K562 (cell line): ENCODE data around the gene ANKRD10. TPM values are rescaled to one million over a fixed set of nuclear protein-coding genes. Genes with fewer than 3 reads are reported as not detected.

ENCODE experiments used
- ATAC-seq: fragments of 200-7000 bp; cut with Tn5 transposase; 3 replicates; pipeline ENCODE4 v1.9.1; 2020; ENCODE audit warnings: moderate library complexity
- BruUV-seq: library from RNA; stranded (reverse); fragments of 400-500 nt; replicated peaks from 2 replicates; lab custom pipeline; 2021; lab: Mats Ljungman, UMichigan
- CTCF ChIA-PET: fragments of 300-600 bp; formaldehyde crosslinking; extraction: SDS; loops from one replicate; lab custom pipeline; 2021; ENCODE audit warnings: low intra/inter-chr PET ratio; lab: Yijun Ruan, JAX
- POLR2A ChIA-PET: fragments of 300-600, 350-650 bp; sonication (Branson Sonifier 250); formaldehyde crosslinking; extraction: SDS; loops from one replicate; lab custom pipeline; 2021; ENCODE audit warnings: antibody characterized with exemption, inconsistent platforms; lab: Yijun Ruan, JAX
- DNase-seq, 4 experiments: peaks; one replicate each; pipeline versions ENCODE4 v3.0.0 to v3.0.0-alpha.2; 2011 to 2018; ENCODE audit warnings: low spot score in 3 of 4, mixed read lengths in 3 of 4; ENCODE audit errors: extremely low read depth in 1 of 4
- FAIRE-seq: peaks from 2 replicates; lab custom pipeline; 2011; peaks lifted over from hg19 to GRCh38; lab: Jason Lieb, UNC
- H2AFZ ChIP-seq: 2 replicates; pipeline ENCODE4 v1.6.0; 2011; ENCODE audit warnings: low read depth, low read length, control low read depth, inconsistent platforms
- H3K27ac ChIP-seq: fragments of 200-600 bp; 3 replicates; pipeline ENCODE4 v1.8.0; 2011; ENCODE audit warnings: low read depth, mild to moderate bottlenecking, control low read depth, inconsistent platforms, low read length, moderate library complexity, mixed read lengths; ENCODE audit errors: extremely low read depth
- H3K27me3 ChIP-seq, 2 experiments: fragments of 300-600 bp in 1 of 2; 2 replicates in 1 of 2; 3 replicates in 1 of 2; pipeline versions ENCODE4 v1.6.0 to v1.8.0; 2011; ENCODE audit warnings: inconsistent platforms in 2 of 2, low read length in 2 of 2, mild to moderate bottlenecking in 1 of 2, mixed read lengths in 1 of 2, moderate library complexity in 1 of 2; ENCODE audit not compliant: control insufficient read depth in 2 of 2, insufficient read depth in 2 of 2
- H3K36me3 ChIP-seq: fragments of 300-600 bp; 3 replicates; pipeline ENCODE4 v1.8.0; 2011; ENCODE audit warnings: mild to moderate bottlenecking, low read length, inconsistent platforms; ENCODE audit not compliant: control insufficient read depth, insufficient read depth
- H3K4me1 ChIP-seq, 2 experiments: fragments of 200-600 bp in 1 of 2; replicated peaks in 1 of 2; 2 replicates in 1 of 2; 3 replicates in 1 of 2; pipeline versions ENCODE4 v1.5.1 to v1.8.0; 2011; ENCODE audit warnings: inconsistent platforms in 2 of 2, low read length in 2 of 2, mild to moderate bottlenecking in 1 of 2, mixed read lengths in 1 of 2, moderate library complexity in 1 of 2; ENCODE audit not compliant: control insufficient read depth in 2 of 2, insufficient read depth in 2 of 2
- H3K4me2 ChIP-seq: 2 replicates; pipeline ENCODE4 v1.6.1; 2011; ENCODE audit warnings: low read length, control low read depth, inconsistent platforms, mixed read lengths; ENCODE audit not compliant: insufficient read depth
- H3K4me3 ChIP-seq: fragments of 200-600 bp; sonication (generic), shearing (Covaris generic); 2 replicates; pipeline ENCODE4 v1.5.1; 2016; ENCODE audit warnings: control low read depth, inconsistent platforms
- H3K79me2 ChIP-seq: fragments of 200-600 bp; 3 replicates; pipeline ENCODE4 v1.8.0; 2011; ENCODE audit warnings: low read length, inconsistent platforms; ENCODE audit not compliant: control insufficient read depth, insufficient read depth
- H3K9ac ChIP-seq, 2 experiments: 2 replicates each; pipeline versions ENCODE4 v1.6.0 to v1.6.1; 2011; ENCODE audit warnings: low read depth in 2 of 2, low read length in 2 of 2, control low read depth in 1 of 2, inconsistent platforms in 1 of 2, mild to moderate bottlenecking in 1 of 2, mixed read lengths in 1 of 2; ENCODE audit not compliant: insufficient read depth in 1 of 2
- H3K9me1 ChIP-seq: one replicate; pipeline ENCODE4 v1.6.0; 2011; ENCODE audit warnings: inconsistent platforms, mild to moderate bottlenecking, low read length, moderate library complexity; ENCODE audit not compliant: control insufficient read depth, insufficient read depth
- H3K9me3 ChIP-seq: replicated peaks from 2 replicates; pipeline ENCODE4 v1.5.1; 2011; ENCODE audit warnings: low read depth, low read length, inconsistent platforms; ENCODE audit not compliant: control insufficient read depth, insufficient read depth
- H4K20me1 ChIP-seq: replicated peaks from 2 replicates; pipeline ENCODE4 v1.6.1; 2011; ENCODE audit warnings: low read length, inconsistent platforms, mixed read lengths; ENCODE audit not compliant: control insufficient read depth, insufficient read depth
- GATA2 ChIP-seq: sonication (generic); formaldehyde crosslinking; IDR thresholded peaks from 2 replicates; pipeline ENCODE4 v1.4.0; 2020; ENCODE audit warnings: mild to moderate bottlenecking, missing genetic modification reagents
- GTF2F1 ChIP-seq: IDR thresholded peaks from 2 replicates; pipeline ENCODE4 v1.6.1; 2011; ENCODE audit warnings: low read depth, low read length, improper control_type of control experiment
- RUNX1 ChIP-seq: sonication (generic); IDR thresholded peaks from 2 replicates; pipeline ENCODE4 v1.6.1; 2016; ENCODE audit warnings: antibody characterized with exemption, low read depth
- SMARCB1 ChIP-seq: IDR thresholded peaks from 2 replicates; pipeline ENCODE4 v1.6.1; 2011; ENCODE audit warnings: improper control_type of control experiment, low read depth; ENCODE audit not compliant: insufficient read length
- WGBS: fragments of 100-300 bp; shearing (Covaris generic); methylation state at CpG from one replicate; pipeline ENCODE4 v1.1.6; 2016; ENCODE audit warnings: low coverage, mixed read lengths; ENCODE audit not compliant: insufficient coverage; ENCODE audit errors: missing lambda C conversion rate; 5-methylcytosine and 5-hydroxymethylcytosine counted together
- in situ Hi-C: fragments of 300-500 bp; cut with MboI; formaldehyde crosslinking; loops from 4 replicates; pipeline ENCODE4 v1.15.0; 2018; ENCODE audit warnings: inconsistent platforms, mixed read lengths
- intact Hi-C: fragments of 100-400 bp; cut with micrococcal nuclease; formaldehyde crosslinking; loops from 2 replicates; pipeline ENCODE4 v1.14.2; 2022
- polyA plus RNA-seq, 8 experiments: library from polyadenylated mRNA; depleted of rRNA in 4 of 8; stranded (reverse) in 5 of 8; unstranded in 3 of 8; fragments of >200 nt; fragmentation: Nextera tagmentation in 2 of 8; fragmentation: Illumina TruSeq in 1 of 8; extraction: Ambion mirVana in 2 of 8; extraction: Trizol in 1 of 8; gene quantifications; 2 replicates each; pipeline versions ENCODE4 v1.2.1 to v1.2.3, GENCODE V29; 2011 to 2014; ENCODE audit warnings: inconsistent platforms in 1 of 8, missing spikeins in 1 of 8
- total RNA-seq, 7 experiments: library from RNA; depleted of rRNA in 6 of 7; stranded (reverse); fragments of >200 nt in 6 of 7; fragmentation: Illumina TruSeq in 2 of 7; extraction: Trizol in 2 of 7; gene quantifications; 2 replicates each; pipeline versions ENCODE4 v1.2.1 to v1.2.3, GENCODE V29; 2011 to 2021; ENCODE audit warnings: low replicate concordance in 1 of 7
- TF ChIP-seq, protein P1 (sequence below), 2 experiments: fragments of 450-650 bp; conservative IDR thresholded peaks; 2 replicates each; pipeline ENCODE4 v1.6.1; 2017; ENCODE audit warnings: mild to moderate bottlenecking in 2 of 2, moderate library complexity in 2 of 2

The ANKRD10 gene
- total and polyA plus RNA-seq, 9 of the 15 experiments (the other 6 are each of a cell fraction or from before 2014, with no cell fraction given), result 21.7 to 183 (median 45.0) TPM

DNA sequence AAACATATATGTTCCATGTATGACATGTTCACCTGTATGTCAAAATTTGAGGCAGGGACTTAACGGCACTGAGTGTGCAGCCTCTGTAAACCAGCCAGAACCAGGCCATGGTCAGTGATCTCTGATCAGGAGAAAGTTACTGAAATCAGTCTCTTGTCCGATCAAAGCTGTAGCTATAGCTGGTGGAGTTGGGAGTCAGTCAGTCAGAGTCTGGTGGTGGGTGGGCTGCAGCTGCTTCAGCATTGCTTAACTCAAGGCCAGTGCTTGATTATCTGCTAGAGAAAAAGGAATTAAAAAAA, 78.3 kb downstream of the ANKRD10 start:
- in situ Hi-C loops (loop anchor here (10.0 kb wide), 1 partner anchor 88 kb away; no protein-coding TSS in a partner anchor), intact Hi-C loops (loop anchor here (10.0 kb wide), 1 partner anchor 218 kb away; no protein-coding TSS in a partner anchor)
- Histone ChIP-seq H3K9me3 (no peaks in the 10 kb centered on the region), H3K79me2 (no peaks in the 10 kb centered on the region), H3K4me3 (no peak overlapping the region), H3K9me1 (no peaks in the 10 kb centered on the region), H4K20me1 (no peaks in the 10 kb centered on the region), H3K4me1 (no peaks in the 10 kb centered on the region; a peak in 1 of 5 replicates), H3K36me3 (no peaks in the 10 kb centered on the region), H3K27me3 (peaks cover 4 to 25% of the 10 kb centered on the region in 2 experiments; a peak in 4 of 5 replicates), H3K9ac (no peak overlapping the region), H2AFZ (no peak overlapping the region), H3K4me2 (no peak overlapping the region), H3K27ac (no peak overlapping the region)
- FAIRE-seq, result no peak
- 18% methylated on average over 2 of the region's 2 CpGs for WGBS
- TF ChIP-seq SMARCB1 (no peak), GATA2 (CRISPR knock-in tag) (no peak), RUNX1 (no peak), GTF2F1 (no peak)
- TF ChIP-seq, protein P1, sequence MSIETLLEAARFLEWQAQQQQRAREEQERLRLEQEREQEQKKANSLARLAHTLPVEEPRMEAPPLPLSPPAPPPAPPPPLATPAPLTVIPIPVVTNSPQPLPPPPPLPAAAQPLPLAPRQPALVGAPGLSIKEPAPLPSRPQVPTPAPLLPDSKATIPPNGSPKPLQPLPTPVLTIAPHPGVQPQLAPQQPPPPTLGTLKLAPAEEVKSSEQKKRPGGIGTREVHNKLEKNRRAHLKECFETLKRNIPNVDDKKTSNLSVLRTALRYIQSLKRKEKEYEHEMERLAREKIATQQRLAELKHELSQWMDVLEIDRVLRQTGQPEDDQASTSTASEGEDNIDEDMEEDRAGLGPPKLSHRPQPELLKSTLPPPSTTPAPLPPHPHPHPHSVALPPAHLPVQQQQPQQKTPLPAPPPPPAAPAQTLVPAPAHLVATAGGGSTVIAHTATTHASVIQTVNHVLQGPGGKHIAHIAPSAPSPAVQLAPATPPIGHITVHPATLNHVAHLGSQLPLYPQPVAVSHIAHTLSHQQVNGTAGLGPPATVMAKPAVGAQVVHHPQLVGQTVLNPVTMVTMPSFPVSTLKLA (conservative IDR thresholded peaks at IDR 0.05), result no peak
- no peak for DNase-seq
- CTCF ChIA-PET, result no interaction called here
- no TSS peak for BruUV-seq
- ATAC-seq, result no peak
- POLR2A ChIA-PET, result no interaction called here
